Transverse colon (tissue), 3 donors: ENCODE measurements around the gene BCL11B.

Experiments
- CTCF ChIP-seq, 5 experiments: fragments of 200-600 bp in 3 of 5; fragments of 450-650 bp in 2 of 5; sonication (generic) in 3 of 5; IDR thresholded peaks; 1 replicate in 2 of 5; 2 replicates in 3 of 5; pipeline ENCODE4 v1.5.1; 2016 to 2017; ENCODE audit warnings: antibody characterized with exemption in 5 of 5, inconsistent platforms in 3 of 5, mild to moderate bottlenecking in 2 of 5, moderate library complexity in 1 of 5
- EP300 ChIP-seq: sonication (generic); formaldehyde crosslinking; IDR thresholded peaks from one replicate; pipeline ENCODE4 v1.6.1; 2017; ENCODE audit warnings: antibody characterized with exemption, low read depth
- POLR2A ChIP-seq: fragments of 450-650 bp; IDR thresholded peaks from one replicate; pipeline ENCODE4 v1.6.1; 2016; ENCODE audit warnings: antibody characterized with exemption, mild to moderate bottlenecking, moderate library complexity

- TF ChIP-seq POLR2A = no peak
- TF ChIP-seq EP300 = no peak
- no peak for TF ChIP-seq CTCF (IDR thresholded peaks at IDR 0.05)
Measured at GRCh38 chr14:99267381-99267780, 4.6 kb downstream of the BCL11B start.
